T-helper 22 cell (primary cell): ENCODE results near the gene EVI5L.
"Not testable (repeated sequence)": the region's sequence is repeated elsewhere in the genome, so short reads cannot be mapped to it uniquely, and the experiment has no call there.

Experiments used
- DNase-seq: peaks from one replicate; pipeline ENCODE4 v3.0.0-alpha.2; 2020; ENCODE audit warnings: low read depth

EVI5L gene

DNA sequence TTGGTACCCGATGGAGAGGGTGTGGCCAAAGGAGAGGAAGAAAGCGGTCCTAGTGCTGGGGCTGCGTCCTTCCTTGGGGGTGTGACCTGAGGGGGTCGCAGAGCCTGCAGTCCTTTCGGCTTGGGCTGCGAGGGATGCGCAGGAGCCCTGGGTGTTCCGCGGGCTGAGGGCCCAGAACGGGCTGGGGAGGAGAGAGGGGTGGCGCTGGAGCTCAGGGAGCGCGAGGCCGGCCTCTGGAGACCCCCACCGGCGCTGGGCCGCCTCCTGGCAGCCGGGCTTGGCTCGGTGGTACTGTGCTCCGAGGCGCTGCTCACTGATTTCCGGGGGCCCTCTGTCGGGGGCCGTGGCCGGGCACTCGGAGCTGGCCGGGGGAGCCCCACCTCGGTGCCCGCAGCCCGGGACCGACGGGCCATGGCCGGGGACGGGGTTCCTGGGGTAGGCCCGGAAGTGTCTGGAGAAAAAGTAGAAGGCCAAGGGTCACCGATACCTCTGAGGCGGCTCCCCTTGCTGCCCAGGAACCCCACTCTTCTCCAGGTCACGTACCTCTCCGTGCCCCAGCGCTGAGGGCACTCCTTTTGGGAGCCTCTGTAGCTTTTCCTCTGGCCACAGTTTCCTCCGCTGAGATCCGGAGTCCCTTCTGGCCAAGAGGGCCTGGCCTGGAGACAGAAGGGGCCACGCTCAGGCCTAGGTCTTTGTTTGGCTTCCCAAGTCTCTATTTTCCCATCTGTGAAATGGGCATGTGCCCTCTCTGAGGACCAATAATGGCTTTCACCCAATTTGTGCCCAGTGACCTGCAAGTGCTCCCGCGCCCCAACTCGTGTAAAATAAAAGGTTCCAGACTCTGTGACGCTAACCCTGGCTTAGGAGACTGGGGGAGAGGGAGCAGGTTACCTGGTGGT lies 42.5 kb downstream of the EVI5L start:
- no peak for DNase-seq

DNA sequence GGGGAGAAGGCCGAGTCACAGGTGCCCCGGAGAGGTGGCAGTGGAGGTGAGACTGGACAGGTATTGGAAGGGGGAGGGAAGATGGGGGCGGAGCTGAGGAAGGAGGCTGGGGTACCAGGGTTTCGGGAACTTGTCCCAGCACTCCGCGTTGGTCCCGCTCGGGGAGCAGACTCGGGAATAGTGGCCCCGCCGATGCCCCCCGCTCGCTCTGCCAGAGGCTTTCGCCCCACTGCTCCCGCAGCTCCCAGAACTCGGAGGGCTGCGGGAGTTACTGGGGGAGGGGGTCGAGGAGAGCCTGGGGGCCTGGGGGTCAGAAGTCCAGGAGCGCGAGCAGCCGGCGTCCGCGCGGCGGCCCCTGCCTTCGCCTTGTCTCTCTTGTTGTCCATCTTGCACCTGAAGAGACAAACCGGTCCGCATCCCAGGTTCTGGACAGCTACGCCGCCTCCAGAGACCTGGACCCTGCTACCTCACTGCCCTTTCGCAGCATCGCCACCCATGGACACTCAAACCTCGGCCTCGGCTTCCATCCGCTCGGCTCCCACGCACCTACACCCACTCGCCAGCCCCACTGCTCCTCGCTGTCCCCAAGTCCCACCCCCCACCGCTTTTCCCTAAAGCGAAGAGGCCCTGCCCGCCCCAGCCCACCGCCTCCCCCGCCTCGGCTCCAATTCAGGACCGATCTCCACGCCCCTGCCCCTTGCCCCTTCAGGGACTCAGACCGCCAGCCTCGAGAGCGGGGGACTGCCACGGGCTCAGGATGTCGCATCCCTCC lies 43.5 kb downstream of the EVI5L start:
- no peak for DNase-seq

DNA sequence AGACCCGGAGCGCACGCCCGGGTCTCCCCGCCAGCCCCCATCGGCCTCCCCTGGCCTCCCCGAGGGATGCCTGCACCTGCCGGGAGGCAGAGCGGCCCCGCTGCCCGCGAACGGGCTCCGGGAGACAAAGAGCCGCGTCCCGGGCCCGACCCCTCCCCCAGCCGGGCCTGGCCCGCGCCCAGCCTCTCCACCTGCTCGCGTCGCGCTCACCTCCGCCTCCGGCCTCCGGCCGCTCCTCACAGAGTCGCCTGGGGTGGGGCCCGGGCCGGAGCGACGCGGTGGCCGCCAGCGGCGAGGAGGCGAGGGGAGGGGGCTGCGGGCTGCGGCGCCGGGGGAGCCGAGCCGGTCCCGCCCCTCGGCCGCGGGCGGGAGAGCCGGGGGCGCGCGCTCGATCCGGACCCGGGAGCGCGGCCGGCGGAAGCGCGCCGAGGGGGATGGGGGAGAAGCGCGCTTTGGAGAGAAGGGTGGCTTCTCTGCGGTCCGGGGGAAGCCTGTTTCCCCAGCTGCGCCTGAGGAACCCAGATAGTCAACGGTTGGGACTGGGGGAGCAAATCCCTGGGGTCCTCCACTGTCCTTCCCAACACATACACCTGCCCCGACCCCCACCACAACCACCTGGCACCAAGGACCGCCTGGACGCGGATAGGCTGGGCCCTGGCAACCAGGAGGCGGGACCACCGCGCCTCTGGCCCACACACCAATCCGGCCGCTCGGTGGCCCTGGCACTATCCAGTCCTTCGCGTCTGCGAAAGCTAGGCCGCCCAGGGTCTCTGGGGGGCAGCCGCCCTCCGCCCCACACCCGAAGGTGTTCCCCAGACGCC lies 44.3 kb downstream of the EVI5L start, which contains the start of gene PRR36:
Gene PRR36 (minus strand): TSS at position 315 of the 821 bp plus-strand sequence. CDS start 701 bp downstream, outside the sequence.
- DNase-seq = no peak

- DNase-seq = no peak
These were observed 44.9 kb downstream of the EVI5L start for GRCh38 chr19:7874897-7875273.

DNA sequence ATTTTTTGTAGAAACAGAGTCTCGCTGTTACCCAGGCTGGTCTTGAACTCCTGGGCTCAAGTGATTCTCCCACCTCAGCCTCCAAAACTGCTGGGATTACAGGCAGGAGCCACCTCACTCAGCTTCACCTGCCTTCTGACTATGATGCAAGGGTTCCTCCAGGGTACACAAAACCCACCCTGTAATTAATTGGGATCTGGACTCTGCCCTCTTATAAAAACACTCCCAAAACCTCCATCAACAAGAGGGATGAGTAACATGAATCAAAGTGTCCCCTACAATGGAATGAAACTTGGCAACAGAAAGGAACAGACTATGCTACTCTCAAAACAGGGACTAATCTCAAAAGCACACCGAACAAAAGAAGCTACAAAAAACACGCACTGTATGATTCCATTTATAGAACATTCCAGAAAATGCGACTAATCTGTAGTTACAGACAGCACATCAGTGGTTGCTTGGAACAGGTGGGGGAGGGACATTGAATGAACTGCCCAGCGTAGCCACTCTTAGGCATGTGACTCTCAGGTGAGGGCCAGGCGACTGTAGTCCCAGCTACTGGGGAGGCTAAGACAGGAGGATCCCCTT lies 47.3 kb downstream of the EVI5L start:
- DNase-seq = no peak

DNA sequence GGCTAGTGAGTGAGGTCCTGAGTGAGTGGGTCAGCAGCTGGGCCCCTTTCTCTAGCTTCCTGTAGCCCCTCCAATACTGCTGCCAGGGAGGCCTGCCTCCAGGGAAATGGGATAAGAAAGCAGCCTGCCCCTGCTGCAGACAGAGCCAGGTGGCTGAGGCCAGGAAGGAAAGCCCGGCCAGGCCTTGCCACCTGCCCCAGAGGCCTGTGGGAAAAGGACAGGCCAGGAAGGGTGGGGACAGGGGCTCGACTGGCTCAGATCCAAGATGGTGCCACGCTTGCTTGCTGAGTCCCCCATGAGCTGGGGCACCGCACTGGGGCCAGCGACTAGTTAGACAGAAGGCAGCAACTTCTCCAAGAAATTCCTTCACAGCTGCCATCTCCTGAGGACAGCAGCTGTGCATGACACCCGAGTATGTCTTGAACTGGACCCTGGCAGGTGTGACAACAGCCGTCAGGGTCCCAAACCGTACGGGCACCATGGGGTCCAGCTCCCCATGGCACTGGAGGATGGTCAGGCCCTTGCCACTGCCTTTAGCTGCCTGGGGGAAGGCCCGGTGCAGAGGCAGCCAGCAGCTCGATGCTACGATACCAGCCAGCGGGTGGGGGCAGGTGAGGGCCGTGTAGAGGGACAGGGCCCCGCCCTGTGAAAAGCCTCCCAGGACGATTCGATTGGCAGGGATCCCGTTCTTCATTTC lies 49.2 kb downstream of the EVI5L start:
- no peak for DNase-seq

- no peak for DNase-seq
These were observed 49.8 kb downstream of the EVI5L start for GRCh38 chr19:7879836-7880235.

DNA sequence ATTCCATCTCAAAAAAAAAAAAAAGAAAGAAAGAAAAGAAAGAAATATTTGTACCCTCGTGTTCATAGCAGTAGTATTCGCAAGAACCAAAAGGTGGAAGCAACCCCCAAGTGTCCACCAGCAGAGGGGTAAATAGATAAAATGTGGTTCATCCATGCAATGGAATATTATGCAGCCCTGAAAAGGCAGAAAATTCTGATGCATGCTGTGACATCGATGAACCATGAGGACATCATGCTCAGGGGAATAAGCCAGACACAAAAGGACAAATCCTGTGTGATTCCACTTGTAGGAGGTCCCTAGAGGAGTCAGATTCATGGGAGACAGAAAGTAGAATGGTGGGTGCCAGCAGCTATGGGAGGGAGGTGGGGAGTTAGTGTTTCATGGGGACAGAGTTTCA lies 51.9 kb downstream of the EVI5L start:
- no peak for DNase-seq

DNA sequence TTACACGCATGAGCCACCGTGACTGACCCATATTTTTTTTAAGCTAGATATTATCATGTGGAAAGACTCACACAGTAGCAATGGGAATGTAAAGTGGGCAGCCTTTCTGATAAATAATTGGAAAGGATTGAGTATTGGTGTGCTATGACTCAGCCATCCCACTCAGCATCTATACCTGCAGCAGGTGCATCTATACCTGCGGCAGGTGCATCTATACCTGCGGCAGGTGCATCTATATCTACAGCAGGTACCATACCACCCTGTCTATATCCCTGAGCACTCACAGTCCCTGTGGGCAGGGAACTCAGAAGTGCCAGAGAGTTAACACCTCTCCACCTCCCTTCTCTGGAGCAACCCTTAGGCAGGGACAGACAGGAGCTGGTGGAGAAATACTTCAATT lies 53.1 kb downstream of the EVI5L start:
- DNase-seq = no peak

DNA sequence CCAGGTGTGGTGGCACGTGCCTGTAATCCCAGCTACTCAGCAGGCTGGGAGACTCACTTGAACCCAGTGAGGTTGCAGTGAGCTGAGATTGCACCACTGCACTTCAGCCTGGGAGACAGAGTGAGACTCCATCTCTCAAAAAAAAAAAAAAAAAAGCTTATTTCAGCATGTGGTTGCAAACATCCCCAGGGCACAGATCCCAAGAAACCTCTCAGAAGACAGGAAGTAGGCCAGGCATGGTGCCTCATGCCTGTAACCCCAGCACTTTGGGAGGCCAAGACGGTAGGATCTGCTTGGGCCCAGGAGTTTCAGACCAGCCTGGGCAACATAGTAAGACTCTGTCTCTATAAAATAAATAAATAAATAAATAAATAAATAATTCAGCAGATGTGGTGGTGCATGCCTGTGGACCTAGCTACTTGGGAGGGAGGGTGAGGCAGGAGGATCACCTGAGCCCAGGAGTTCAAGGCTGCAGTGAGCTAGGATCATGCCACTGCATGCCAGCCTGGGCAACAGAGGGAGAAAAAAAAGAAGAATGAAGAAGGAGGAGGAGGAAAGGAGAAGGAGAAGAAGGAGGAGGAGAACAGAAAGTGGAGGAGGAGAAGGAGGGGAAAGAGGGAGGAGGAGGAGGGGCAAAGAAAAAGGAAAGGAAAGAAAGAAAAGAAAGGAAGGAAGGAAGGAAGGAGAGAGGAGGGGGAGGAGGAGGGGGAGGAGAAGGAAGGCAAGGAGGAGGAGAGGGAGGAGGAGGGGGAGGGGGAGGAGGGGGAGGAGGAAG lies 54.0 kb downstream of the EVI5L start:
- DNase-seq = no peak

DNA sequence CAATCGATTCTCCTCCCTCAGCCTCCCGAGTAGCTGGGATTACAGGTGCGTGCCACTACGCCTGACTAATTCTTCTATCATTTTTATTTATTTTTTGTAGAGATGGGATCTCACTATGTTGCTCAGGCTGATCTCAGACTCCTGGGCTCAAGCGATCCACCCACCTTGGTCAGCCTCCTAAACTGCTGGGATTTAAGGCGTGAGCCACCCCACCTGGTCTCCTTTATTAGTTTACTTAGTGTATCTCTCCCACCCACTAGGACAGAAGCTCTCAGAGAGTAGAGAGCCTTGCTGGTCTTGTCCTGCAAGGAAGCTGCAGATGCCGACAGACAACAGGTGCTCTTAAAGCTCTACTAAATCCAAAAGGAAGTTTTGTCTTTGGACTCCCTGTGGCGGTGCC lies 55.8 kb downstream of the EVI5L start:
- no peak for DNase-seq

DNA sequence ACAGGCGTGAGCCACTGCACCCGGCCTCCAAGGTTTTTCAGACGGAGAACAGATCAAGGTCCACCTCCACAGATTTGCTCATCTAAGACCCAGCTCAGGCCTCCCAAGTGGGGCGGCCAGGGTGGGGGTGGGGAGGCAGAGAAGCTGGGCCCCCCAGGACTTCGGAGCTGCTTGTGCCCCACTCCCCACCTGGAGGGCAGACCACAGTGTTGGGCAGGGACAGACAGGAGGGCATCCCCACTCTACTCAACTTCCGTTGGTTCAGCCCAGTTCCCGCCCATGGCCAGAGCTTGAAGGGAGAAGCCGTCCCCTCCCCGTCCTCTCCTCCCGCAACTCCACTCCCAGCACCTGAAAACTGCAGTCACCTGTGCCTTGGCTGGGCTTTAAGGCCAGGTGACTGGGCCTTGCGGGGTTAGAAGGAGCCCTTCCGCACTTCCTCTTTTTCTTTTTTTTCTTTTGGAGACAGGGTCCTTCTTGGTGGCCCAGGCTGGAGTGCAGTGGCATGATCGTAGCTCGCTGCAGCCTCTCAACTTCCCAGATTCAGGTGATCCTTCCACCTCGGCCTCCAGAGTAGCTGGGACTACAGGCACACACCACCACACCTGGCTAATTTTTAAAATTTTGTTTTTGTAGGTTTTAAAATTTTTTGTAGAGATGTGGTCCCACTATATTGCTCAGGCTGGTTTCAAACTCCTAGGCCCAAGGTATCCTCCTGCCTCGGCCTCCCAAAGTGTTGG lies 57.6 kb downstream of the EVI5L start:
- no peak for DNase-seq

GRCh38 chr19:7888145-7888825 lies 58.3 kb downstream of the EVI5L start, which contains the start of gene LRRC8E:
TSS of gene LRRC8E (plus strand) at chr19:7888510. CDS start at chr19:7895604, 7,094 bp downstream.
- no peak for DNase-seq

DNA sequence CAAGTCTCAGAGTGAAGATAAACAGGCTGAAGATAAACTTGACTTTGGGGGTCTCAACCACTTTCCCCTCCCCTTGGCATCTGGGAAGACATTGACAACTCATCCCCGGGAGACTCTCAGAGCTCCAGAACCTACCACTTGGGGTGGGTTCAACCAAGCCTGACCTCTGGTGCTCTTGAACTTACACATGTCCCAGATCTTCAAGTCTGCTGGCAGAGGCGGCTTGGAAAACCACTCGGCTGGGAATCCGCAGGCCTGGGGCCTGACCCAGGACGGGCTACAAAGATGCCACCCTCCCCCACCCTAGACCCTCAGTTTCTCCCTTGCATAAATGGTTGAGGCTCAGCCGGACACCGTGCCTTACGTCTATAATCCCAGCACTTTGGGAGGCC lies 58.8 kb downstream of the EVI5L start:
- no peak for DNase-seq

DNA sequence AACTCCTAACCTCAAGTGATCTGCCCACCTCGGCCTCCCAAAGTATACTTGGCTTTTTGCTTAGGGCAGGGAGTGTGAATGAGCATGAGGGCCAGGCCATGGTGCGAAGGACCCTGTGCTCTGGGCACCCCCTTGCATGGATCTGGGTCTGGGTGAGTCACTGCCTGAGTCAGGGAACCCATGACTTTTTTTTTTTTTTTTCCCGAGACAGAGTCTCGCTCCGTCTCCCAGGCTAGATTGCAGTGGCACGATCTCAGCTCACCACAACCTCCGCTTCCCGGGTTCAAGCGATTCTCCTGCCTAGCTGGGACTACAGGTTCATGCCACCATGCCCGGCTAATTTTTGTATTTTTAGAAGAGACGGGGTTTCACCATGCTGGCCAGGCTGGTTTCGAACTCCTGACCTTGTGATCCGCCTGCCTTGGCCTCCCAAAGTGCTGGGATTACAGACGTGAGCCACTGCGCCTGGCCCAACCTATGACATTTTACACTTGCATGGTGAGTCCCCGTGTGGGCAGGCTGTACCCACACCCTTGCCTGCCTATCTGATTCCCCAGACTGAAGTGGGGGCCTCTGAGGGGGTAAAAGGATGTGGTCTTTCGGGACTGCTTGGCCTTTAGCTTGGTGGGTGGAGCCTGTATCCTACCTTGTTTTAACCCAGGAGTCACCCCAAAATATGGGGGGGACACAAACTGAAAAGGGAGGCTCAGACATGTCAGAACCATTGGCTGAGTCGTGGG lies 63.5 kb downstream of the EVI5L start:
- not testable (repeated sequence) for DNase-seq

GRCh38 chr19:7894612-7895309 lies 64.7 kb downstream of the EVI5L start:
- DNase-seq = no peak

GRCh38 chr19:7895565-7895964 lies 65.5 kb downstream of the EVI5L start:
- no peak for DNase-seq

- DNase-seq = no peak
These were observed 67.3 kb downstream of the EVI5L start for GRCh38 chr19:7897292-7897691.
